ENCODE data around the gene TCF12. TPM values are rescaled to one million over a fixed set of nuclear protein-coding genes. Genes with fewer than 3 reads are reported as not detected.

Gene TCF12
- total and polyA plus RNA-seq, 4 donors: 17.8 to 158 (median 64.4) TPM

DNA sequence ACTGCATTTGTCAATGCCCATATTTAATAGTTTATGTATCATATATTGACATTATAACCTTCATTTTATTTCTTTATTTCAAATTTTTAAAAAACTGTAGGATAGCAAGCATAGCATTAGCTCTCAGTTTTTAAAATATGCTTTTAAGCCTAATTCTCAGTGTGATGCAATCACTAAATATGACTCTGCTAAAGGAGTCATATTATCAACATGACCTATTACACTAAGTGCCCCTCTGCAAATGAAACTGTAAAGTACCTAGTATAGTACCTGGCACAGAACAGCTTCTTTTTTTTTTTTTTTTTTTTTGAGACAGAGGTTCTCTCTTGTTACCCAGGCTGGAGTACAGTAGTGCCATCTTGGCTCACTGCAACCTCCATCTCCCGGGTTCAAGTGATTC is 278.4 kb downstream of the TCF12 start:
- ATAC-seq (ENCODE audit: low FRiP score): no peak
- H3K27me3 ChIP-seq (ENCODE audit: control insufficient read depth in 1 of 2, insufficient read depth in 2 of 2, low read length in 1 of 2): no peaks in the 10 kb centered on the region
- WGBS, 2 donors: 96 to 100% methylated on average over 1 of the region's 1 CpG
- H3K27ac ChIP-seq (ENCODE audit: low read depth in 1 of 2, low read length in 2 of 2): no peak overlapping the region
- no peaks in the 10 kb centered on the region for H3K9me3 ChIP-seq (ENCODE audit: control insufficient read depth, low read length)
- DNase-seq: no peak
- H3K4me1 ChIP-seq (ENCODE audit: control insufficient read depth in 1 of 2, insufficient read depth in 2 of 2, low read length in 2 of 2): peaks cover 0 to 3% of the 10 kb centered on the region in 2 donors
- no peak overlapping the region for H3K4me3 ChIP-seq (ENCODE audit: low read length in 2 of 2)
- intact Hi-C loops (cut with DNase I): no loop called here
- H3K36me3 ChIP-seq (ENCODE audit: control insufficient read depth in 1 of 2, insufficient read depth in 2 of 2, low read length in 1 of 2): no peaks in the 10 kb centered on the region

- H3K4me3 ChIP-seq (ENCODE audit: low read length in 2 of 2): no peak overlapping the region
- peaks cover 0 to 3% of the 10 kb centered on the region in 2 donors for H3K4me1 ChIP-seq (ENCODE audit: control insufficient read depth in 1 of 2, insufficient read depth in 2 of 2, low read length in 2 of 2)
- no peaks in the 10 kb centered on the region for H3K36me3 ChIP-seq (ENCODE audit: control insufficient read depth in 1 of 2, insufficient read depth in 2 of 2, low read length in 1 of 2)
- H3K9me3 ChIP-seq (ENCODE audit: control insufficient read depth, low read length): no peaks in the 10 kb centered on the region
- WGBS, 2 donors: 69 to 81% methylated on average over 2 of the region's 2 CpGs
- no peak for ATAC-seq (ENCODE audit: low FRiP score)
- intact Hi-C loops (cut with DNase I): no loop called here
- H3K27ac ChIP-seq (ENCODE audit: low read depth in 1 of 2, low read length in 2 of 2): no peak overlapping the region
- no peak for DNase-seq
- H3K27me3 ChIP-seq (ENCODE audit: control insufficient read depth in 1 of 2, insufficient read depth in 2 of 2, low read length in 1 of 2): no peaks in the 10 kb centered on the region
These were observed 279.7 kb downstream of the TCF12 start for GRCh38 chr15:57198131-57198530.

GRCh38 chr15:57198654-57199291 is 280.3 kb downstream of the TCF12 start:
- intact Hi-C loops (cut with DNase I): no loop called here
- H3K4me1 ChIP-seq (ENCODE audit: control insufficient read depth in 1 of 2, insufficient read depth in 2 of 2, low read length in 2 of 2): peaks cover 0 to 3% of the 10 kb centered on the region in 2 donors
- 24 to 33% methylated on average over 8 of the region's 8 CpGs for WGBS, 2 donors
- ATAC-seq (ENCODE audit: low FRiP score) (no peak), DNase-seq (no peak)
- H3K4me3 ChIP-seq (ENCODE audit: low read length in 2 of 2): no peak overlapping the region
- no peaks in the 10 kb centered on the region for H3K27me3 ChIP-seq (ENCODE audit: control insufficient read depth in 1 of 2, insufficient read depth in 2 of 2, low read length in 1 of 2)
- no peak overlapping the region for H3K27ac ChIP-seq (ENCODE audit: low read depth in 1 of 2, low read length in 2 of 2)
- H3K36me3 ChIP-seq (ENCODE audit: control insufficient read depth in 1 of 2, insufficient read depth in 2 of 2, low read length in 1 of 2): no peaks in the 10 kb centered on the region
- no peaks in the 10 kb centered on the region for H3K9me3 ChIP-seq (ENCODE audit: control insufficient read depth, low read length)

- no peak for DNase-seq
- H3K9me3 ChIP-seq (ENCODE audit: control insufficient read depth, low read length): no peaks in the 10 kb centered on the region
- peaks cover 0 to 3% of the 10 kb centered on the region in 2 donors for H3K4me1 ChIP-seq (ENCODE audit: control insufficient read depth in 1 of 2, insufficient read depth in 2 of 2, low read length in 2 of 2)
- no peak for ATAC-seq (ENCODE audit: low FRiP score)
- no peaks in the 10 kb centered on the region for H3K27me3 ChIP-seq (ENCODE audit: control insufficient read depth in 1 of 2, insufficient read depth in 2 of 2, low read length in 1 of 2)
- no peak overlapping the region for H3K4me3 ChIP-seq (ENCODE audit: low read length in 2 of 2)
- intact Hi-C loops (cut with DNase I): no loop called here
- no peaks in the 10 kb centered on the region for H3K36me3 ChIP-seq (ENCODE audit: control insufficient read depth in 1 of 2, insufficient read depth in 2 of 2, low read length in 1 of 2)
- no peak overlapping the region for H3K27ac ChIP-seq (ENCODE audit: low read depth in 1 of 2, low read length in 2 of 2)
- WGBS, 2 donors: 81 to 92% methylated on average over 2 of the region's 2 CpGs
These were observed 283.1 kb downstream of the TCF12 start for GRCh38 chr15:57201578-57201977.

GRCh38 chr15:57203906-57204305 is 285.5 kb downstream of the TCF12 start:
- no peaks in the 10 kb centered on the region for H3K36me3 ChIP-seq (ENCODE audit: control insufficient read depth in 1 of 2, insufficient read depth in 2 of 2, low read length in 1 of 2)
- H3K9me3 ChIP-seq (ENCODE audit: control insufficient read depth, low read length): no peaks in the 10 kb centered on the region
- WGBS, 2 donors: 92 to 98% methylated on average over 2 of the region's 2 CpGs
- intact Hi-C loops (cut with DNase I): no loop called here
- H3K27ac ChIP-seq (ENCODE audit: low read depth in 1 of 2, low read length in 2 of 2): no peak overlapping the region
- H3K27me3 ChIP-seq (ENCODE audit: control insufficient read depth in 1 of 2, insufficient read depth in 2 of 2, low read length in 1 of 2): no peaks in the 10 kb centered on the region
- peaks cover 0 to 1% of the 10 kb centered on the region in 2 donors for H3K4me1 ChIP-seq (ENCODE audit: control insufficient read depth in 1 of 2, insufficient read depth in 2 of 2, low read length in 2 of 2)
- no peak overlapping the region for H3K4me3 ChIP-seq (ENCODE audit: low read length in 2 of 2)
- DNase-seq (no peak), ATAC-seq (ENCODE audit: low FRiP score) (no peak)

- Histone ChIP-seq H3K4me3 (ENCODE audit: low read length in 2 of 2) (no peak overlapping the region), H3K36me3 (ENCODE audit: control insufficient read depth in 1 of 2, insufficient read depth in 2 of 2, low read length in 1 of 2) (no peaks in the 10 kb centered on the region), H3K4me1 (ENCODE audit: control insufficient read depth in 1 of 2, insufficient read depth in 2 of 2, low read length in 2 of 2) (no peaks in the 10 kb centered on the region), H3K27ac (ENCODE audit: low read depth in 1 of 2, low read length in 2 of 2) (no peak overlapping the region), H3K27me3 (ENCODE audit: control insufficient read depth in 1 of 2, insufficient read depth in 2 of 2, low read length in 1 of 2) (no peaks in the 10 kb centered on the region), H3K9me3 (ENCODE audit: control insufficient read depth, low read length) (no peaks in the 10 kb centered on the region)
- no peak for DNase-seq
- ATAC-seq (ENCODE audit: low FRiP score): no peak
- intact Hi-C loops (cut with DNase I): no loop called here
- WGBS, 2 donors: 86 to 91% methylated on average over 11 of the region's 11 CpGs
These were observed 286.8 kb downstream of the TCF12 start for GRCh38 chr15:57205027-57205855.

DNA sequence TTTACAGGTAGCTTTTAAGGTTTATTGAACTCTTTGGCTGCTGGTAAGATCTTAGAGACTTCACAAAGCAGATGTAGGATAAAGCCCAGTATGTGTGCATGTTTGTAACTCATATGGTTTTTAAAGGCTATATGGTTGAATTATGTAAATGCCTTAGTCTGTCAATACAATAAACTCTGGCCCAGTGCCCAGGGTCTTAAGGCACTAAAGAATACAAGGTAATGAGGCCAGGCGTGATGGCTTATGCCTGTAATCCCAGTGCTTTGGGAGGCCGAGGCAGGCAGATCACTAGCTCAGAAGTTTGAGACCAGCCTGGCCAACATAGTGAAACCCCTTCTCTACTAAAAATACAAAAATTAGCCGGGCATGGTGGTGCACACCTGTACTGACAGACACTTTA is 287.6 kb downstream of the TCF12 start:
- Histone ChIP-seq H3K9me3 (ENCODE audit: control insufficient read depth, low read length) (no peaks in the 10 kb centered on the region), H3K27ac (ENCODE audit: low read depth in 1 of 2, low read length in 2 of 2) (no peak overlapping the region), H3K36me3 (ENCODE audit: control insufficient read depth in 1 of 2, insufficient read depth in 2 of 2, low read length in 1 of 2) (no peaks in the 10 kb centered on the region), H3K4me1 (ENCODE audit: control insufficient read depth in 1 of 2, insufficient read depth in 2 of 2, low read length in 2 of 2) (no peaks in the 10 kb centered on the region), H3K27me3 (ENCODE audit: control insufficient read depth in 1 of 2, insufficient read depth in 2 of 2, low read length in 1 of 2) (no peaks in the 10 kb centered on the region), H3K4me3 (ENCODE audit: low read length in 2 of 2) (no peak overlapping the region)
- WGBS, 2 donors: 90 to 93% methylated on average over 3 of the region's 3 CpGs
- intact Hi-C loops (cut with DNase I): no loop called here
- ATAC-seq (ENCODE audit: low FRiP score): no peak
- DNase-seq: no peak

DNA sequence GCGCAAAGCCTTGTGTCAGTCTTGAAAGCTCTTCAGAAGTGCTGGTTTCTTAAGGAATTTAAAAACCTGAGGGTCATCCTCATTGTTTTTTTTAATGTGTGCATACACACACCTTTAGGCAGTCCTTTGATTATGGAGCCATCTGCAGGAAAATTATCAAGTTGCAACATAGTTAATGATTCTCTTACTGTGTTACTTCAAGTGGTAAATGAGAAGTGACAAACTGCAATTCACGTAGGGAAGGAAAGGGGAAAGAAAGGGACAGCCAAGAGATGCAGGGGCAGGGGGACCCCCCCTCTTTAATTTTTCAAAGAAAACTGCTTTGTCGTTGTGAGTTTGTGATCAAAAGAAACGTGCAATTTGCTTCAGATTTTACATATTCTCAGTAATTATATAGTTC is 295.4 kb downstream of the TCF12 start:
- H3K4me1 ChIP-seq (ENCODE audit: control insufficient read depth in 1 of 2, insufficient read depth in 2 of 2, low read length in 2 of 2): peaks cover 0 to 2% of the 10 kb centered on the region in 2 donors
- no peak overlapping the region for H3K27ac ChIP-seq (ENCODE audit: low read depth in 1 of 2, low read length in 2 of 2)
- H3K36me3 ChIP-seq (ENCODE audit: control insufficient read depth in 1 of 2, insufficient read depth in 2 of 2, low read length in 1 of 2): peaks cover 0 to 3% of the 10 kb centered on the region in 2 donors
- intact Hi-C loops (cut with DNase I): loop anchor here in 1 of 2 donors (5.0 kb wide), 1 partner anchor 282 kb away; no protein-coding TSS in a partner anchor
- peak; percentile 78 for ATAC-seq (ENCODE audit: low FRiP score)
- no peaks in the 10 kb centered on the region for H3K27me3 ChIP-seq (ENCODE audit: control insufficient read depth in 1 of 2, insufficient read depth in 2 of 2, low read length in 1 of 2)
- no peaks in the 10 kb centered on the region for H3K9me3 ChIP-seq (ENCODE audit: control insufficient read depth, low read length)
- 48 to 56% methylated on average over 4 of the region's 4 CpGs for WGBS, 2 donors
- no peak for DNase-seq
- H3K4me3 ChIP-seq (ENCODE audit: low read length in 2 of 2): no peak overlapping the region

- no peak for ATAC-seq (ENCODE audit: low FRiP score)
- H3K36me3 ChIP-seq (ENCODE audit: control insufficient read depth in 1 of 2, insufficient read depth in 2 of 2, low read length in 1 of 2): peaks cover 0 to 3% of the 10 kb centered on the region in 2 donors
- H3K4me3 ChIP-seq (ENCODE audit: low read length in 2 of 2): no peak overlapping the region
- DNase-seq: no peak
- no peak overlapping the region for H3K27ac ChIP-seq (ENCODE audit: low read depth in 1 of 2, low read length in 2 of 2)
- peaks cover 0 to 3% of the 10 kb centered on the region in 2 donors for H3K4me1 ChIP-seq (ENCODE audit: control insufficient read depth in 1 of 2, insufficient read depth in 2 of 2, low read length in 2 of 2)
- H3K9me3 ChIP-seq (ENCODE audit: control insufficient read depth, low read length): no peaks in the 10 kb centered on the region
- 1 to 6% methylated on average over 3 of the region's 3 CpGs for WGBS, 2 donors
- H3K27me3 ChIP-seq (ENCODE audit: control insufficient read depth in 1 of 2, insufficient read depth in 2 of 2, low read length in 1 of 2): no peaks in the 10 kb centered on the region
- intact Hi-C loops (cut with DNase I): loop anchor here in 1 of 2 donors (5.0 kb wide), 1 partner anchor 68 kb away; no protein-coding TSS in a partner anchor
These were observed 296.9 kb downstream of the TCF12 start for GRCh38 chr15:57215326-57215725.
